Renal cortex interstitium (tissue), 11 donors: ENCODE data around the gene VSX1. TPM values are rescaled to one million over a fixed set of nuclear protein-coding genes. Genes with fewer than 3 reads are reported as not detected.

Experiments used
- DNase-seq, 11 donors: peaks; one replicate each; pipeline ENCODE4 v3.0.0-alpha.2; 2013; ENCODE audit warnings: low read depth in 9 of 11, low spot score in 4 of 11; ENCODE audit errors: extremely low read depth in 1 of 11
- polyA plus RNA-seq, 3 donors: library from polyadenylated mRNA; unstranded; fragments of 120-200 nt; gene quantifications; one replicate each; pipeline ENCODE4 v1.2.1, GENCODE V29; 2013; ENCODE audit not compliant: insufficient read length in 3 of 3

VSX1 gene
- polyA plus RNA-seq, 3 donors = not detected

DNA sequence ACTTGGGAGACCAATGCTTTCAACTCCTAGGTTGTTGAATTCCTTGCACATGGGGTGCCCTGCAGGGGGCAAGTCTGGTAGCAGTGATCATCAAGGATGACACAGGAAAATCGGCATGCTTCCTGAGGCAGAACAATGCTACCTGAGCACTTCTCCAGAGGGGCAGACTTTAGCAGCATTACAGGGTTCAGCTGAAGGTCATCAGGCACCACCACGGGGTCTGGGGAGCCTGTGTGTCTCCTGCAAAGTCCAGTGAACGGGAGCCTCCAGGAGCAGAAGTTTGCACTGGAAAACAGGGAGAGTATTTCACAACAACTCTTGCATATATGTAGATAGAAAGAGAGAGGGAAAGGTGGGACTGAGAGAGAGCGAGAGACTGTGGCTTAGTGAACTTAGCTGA is 10.2 kb downstream of the VSX1 start:
- DNase-seq = no peak

DNA sequence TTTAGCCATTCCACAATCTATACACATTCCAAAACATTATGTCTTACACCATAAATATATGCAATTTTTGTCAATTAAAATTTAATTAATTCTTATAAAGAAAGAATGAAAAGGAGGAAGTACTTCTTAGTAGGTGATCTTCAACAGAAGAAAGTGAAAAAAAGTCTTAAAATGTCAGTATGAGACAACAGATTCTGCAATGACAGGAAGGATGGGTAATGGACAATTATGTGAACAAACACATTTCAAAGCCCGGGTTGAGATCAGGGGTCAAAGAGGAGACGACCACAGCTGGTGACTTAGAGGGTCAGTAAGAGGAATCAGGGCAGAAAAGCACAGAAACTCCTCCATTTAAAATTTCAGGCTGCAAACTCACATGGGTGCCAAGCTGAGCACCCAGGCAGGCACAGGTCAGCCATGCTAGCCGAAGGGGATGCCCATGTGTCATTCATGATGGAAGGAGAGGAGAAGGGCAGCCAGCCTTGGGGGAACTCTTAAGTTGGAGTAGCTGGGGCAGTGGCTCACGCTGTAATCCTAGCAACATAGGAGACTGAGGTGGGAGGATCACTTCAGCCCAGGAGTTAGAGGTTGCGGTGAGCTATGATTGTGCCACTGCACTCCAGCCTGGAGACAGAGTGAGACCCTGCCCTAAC is 11.0 kb downstream of the VSX1 start:
- no peak for DNase-seq

DNA sequence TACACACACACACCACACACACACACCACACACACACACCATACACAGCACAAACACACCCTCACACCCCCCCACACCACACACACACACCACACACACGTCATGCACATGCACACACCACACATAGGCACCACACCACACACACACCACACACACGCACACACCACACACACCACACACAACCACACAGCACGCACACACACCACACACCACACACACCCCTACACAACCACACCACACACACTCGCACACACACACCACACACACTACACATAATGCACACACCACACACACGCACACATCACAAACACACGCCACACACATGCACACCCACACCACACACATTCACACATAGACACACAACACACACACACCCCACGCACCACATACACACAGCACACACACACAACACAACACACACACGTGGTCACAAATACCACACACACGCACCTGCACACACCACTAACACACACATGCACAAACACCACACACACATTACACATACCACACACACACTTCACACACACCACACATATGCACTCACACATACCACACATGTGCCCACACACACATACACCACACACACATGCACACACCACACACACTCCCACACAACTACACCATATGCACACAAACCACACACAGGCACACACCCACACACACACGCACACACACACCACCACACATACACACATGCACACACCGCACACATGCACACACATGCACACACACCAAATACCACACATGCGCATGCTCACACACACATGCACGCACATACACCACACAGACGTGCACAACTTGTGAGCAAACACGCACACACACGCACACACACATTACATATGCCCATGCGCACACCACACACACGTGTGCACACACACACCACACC is 14.6 kb downstream of the VSX1 start:
- no peak for DNase-seq

DNA sequence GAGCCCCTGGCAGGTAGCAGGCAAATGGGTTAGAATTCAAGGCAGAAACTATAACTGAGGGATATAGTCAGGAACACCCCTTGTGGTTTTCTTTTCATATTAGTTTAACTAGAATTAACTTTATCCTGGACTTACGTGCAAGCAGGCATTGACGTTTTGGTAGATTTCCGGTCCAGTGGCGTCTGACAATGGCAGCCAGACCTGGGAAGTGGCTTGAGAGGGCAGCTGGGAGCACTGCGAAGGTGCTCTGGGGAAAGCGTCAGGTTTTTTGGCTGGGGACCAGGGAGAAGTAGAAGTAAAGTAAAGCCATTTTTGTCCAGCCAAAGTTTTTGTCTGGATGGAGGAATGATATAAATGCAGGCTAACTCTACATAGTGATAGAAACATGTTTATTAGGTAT is 15.6 kb downstream of the VSX1 start:
- no peak for DNase-seq

DNA sequence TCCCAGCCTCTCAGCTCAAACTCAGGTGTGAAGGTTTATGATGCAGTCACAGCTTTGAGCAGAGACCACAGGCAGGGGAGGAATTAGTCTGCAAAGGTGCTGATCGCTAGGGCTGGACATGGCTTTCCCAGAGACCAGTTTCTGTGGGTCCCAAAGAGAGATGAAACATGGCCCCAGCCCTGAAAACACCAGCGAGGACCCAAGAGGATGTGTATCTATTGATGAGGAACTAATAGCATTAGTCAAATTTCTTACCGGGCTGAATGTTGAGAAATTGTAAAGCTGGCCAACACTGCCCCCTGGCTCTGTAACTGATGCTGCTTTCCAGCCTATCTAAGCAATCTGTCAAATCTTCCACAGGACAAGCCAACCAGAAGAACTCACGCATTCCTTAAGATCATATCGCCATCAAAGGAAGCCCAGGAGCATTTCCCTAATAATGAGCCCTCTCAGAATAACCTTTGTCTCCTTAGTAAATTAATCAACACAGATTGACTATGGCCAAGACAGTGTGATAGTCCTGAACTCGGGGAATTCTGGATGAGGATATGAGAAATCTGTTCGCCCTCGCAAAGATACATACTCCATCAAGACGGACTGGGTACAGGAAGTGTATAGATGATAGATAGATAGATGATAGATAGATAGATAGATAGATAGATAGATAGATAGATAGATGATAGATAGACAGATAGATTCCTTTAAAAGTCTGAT is 16.2 kb downstream of the VSX1 start:
- DNase-seq = peak in 2 of 11 donors; percentile 52 to 54

DNA sequence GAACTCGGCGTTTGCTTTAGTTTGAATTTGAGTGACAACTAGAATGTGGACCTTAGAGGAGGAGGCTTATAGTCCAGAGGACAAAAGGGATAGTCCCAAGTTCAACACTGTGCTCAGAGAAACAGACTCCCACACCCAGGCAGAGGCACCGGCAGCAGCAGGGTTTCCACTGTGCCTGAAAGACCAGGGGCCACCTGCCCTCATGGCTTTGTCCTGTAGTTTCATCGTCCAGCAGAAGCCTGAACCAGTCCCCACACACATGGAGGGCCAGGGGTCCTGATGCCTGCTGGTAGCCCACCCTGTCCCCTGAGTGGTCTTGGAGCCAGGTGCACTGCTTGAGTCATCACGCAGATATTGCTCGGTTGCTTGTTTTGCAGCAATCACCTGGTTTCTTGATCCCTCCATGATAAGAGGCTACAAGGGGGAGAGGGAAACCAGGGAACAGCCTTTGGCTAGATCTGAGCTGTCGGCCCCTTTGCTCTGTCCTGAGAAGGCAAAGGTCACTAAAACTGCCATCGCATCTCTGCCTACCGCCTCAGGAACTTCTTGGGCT is 16.8 kb downstream of the VSX1 start:
- DNase-seq = no peak

DNA sequence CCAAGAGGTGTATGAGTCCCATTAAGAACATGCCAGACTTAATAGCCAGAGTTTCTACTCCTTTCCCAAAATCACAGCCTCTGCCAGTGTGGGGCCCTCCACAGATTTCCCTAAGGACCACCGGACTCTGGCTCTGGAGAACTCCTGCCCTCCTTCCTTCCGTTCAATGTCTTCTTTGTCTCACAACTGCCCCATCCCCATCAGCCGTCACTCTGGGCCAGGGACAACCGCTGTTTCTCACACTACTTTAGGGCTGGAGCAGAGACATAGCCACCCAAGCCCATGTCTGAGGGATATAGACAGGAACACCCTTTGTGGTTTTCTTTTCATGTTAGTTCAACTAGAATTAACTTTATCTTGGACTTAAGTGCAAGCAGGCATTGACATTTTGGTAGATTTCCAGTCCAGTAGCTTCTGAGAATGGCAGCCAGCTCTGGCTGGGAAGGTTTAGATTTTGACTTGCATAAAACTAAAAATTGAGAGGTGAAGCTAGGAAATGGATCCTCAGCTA is 17.3 kb downstream of the VSX1 start:
- no peak for DNase-seq

DNA sequence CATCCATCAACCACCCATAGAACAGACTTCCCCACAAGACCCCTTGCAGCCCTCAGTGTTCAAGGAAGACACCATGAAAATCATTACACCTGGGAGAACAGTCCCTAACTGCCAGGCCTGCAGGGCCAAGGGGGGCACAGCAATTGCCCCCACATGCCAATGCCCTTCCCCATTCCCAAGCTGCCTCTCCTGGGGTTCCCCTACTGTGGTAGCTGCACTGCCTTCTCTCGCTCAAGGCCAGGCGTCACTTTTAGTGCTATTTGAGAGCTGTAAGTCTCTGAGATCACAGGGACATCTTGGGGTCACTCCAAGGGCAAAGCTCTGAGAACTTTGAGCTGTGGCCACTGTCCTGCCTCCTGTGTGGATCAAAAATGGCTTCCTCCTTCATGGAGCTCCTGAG is 18.0 kb downstream of the VSX1 start:
- no peak for DNase-seq

DNA sequence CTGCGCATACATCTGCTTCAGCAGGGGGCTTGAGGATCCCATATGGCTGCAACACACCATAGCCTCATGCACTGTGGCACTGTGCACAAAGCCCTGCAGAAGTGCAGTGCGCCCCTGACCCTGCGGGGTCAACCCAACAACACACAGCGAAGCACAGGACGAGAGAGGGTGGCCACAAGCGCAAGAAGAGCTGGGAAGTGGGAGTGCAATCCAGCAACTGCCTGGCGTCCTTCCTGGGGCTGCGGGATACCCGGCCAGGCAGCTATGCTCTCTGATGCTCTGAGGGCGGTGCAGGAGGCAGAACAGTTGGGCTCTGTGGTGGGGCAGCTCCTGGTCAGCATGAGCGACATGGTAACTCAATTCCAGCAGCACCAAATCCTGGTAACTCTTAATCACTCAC is 18.4 kb downstream of the VSX1 start:
- no peak for DNase-seq

DNA sequence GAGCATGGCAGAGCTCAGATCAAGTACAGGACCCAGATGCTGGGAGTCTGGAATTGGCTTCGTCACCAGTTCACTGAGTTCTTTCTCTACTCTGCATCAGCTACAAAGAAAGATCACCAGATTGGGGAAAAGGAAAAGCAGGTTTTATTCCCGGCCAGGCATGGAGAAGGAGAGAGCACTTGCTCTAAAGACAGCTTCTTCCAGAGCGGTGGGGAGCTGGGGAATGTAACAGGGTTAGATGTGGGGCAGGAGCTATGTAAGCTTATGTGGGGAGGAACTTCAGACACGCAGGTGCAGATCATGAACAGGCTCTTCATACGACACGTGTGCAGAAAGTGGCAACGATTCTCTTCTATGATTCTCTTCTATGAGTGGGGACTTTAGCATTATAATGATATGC is 19.1 kb downstream of the VSX1 start:
- DNase-seq = no peak

DNA sequence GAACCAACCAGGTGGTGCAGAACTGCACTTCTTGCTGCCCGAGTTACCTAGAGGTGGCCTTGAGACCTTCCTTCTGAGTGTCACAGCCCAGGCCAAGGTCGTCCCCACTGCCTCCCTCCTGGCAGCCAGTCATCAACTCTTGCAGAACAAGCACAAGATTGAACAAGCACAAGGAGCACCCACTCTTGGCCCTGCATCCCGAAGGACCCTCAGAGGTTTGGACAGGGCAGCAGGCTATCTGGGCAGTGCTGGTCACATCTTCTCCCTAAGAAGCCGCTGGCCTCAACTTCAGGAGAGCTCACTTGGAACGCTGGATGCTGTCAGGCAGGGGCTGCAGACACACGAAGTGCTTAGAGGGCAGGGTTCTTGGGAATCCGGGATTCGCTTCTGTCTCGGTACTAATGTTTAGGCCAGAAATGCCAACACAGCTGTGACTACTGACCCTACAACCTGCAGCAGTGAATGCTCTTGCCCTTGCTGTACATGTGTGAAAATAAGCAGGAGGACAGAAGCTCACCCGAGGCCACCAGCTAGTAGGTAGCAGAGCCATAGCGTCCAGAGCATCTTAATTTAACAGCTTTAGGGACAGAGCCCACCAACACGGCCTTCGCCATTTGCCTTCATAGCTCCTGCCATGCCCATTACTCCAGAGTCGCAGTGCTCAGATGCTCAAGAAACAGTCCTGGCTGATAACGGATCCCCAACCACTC is 20.0 kb downstream of the VSX1 start:
- DNase-seq = no peak

DNA sequence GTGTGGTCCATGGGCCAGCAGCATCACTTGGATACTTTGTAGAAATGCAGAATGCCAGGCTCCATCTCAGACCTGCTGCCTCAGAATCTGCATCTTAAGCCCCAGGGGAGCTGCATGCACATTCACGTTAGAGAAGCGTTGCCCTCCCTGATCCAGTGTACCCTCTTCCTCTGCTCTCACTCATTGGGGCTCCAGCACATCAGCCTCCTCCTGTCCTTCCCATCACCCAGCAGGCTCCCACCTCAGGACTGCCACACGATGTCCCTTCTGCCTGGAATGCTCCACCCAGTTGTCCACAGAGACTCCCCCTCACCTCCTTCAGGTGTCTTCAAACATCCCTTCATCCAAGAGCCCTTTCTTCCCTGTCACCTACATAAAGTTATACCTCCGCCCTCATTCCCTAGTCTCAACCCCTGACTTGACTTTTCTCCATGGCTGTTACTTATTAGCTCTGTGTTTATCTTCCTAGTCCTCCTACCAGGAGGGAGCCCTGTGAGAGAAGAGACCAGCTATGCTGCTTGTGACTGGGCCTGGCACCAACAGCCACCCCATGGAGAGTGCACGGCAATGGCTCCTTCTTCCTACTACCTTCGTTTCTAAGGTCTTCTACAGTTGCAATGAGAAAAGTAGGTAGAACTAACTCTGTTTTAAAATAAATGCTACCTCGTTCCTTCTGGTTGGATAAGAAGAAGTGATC is 20.7 kb downstream of the VSX1 start:
- DNase-seq = no peak

DNA sequence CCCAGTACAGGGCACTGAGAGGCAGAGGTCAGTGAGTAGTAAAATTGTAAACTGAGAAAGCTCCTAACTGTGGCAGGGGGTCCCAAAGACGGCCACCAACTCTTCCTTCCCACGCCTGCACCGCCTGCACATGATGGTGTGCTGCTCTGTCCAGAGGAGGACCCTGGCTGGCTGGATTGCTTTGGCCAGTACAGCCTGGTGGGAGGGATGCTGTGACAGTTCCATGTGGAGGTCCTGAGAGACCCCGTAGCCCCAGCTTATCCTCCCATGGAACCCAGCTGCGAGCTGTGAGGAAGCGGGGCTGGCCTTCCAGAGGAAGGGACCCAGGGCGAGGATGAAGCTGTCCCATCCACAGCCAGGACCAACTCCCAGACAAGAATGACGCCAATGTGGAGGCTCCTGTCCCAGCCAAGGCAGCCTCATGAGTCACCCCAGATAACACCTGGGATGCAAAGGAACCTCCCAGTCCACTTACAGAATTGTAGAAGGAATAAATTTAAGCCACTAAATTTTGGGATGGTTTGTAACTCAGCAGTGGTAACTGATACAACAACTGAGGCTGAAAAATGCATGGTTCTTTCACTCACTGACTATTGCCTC is 22.0 kb downstream of the VSX1 start:
- no peak for DNase-seq

DNA sequence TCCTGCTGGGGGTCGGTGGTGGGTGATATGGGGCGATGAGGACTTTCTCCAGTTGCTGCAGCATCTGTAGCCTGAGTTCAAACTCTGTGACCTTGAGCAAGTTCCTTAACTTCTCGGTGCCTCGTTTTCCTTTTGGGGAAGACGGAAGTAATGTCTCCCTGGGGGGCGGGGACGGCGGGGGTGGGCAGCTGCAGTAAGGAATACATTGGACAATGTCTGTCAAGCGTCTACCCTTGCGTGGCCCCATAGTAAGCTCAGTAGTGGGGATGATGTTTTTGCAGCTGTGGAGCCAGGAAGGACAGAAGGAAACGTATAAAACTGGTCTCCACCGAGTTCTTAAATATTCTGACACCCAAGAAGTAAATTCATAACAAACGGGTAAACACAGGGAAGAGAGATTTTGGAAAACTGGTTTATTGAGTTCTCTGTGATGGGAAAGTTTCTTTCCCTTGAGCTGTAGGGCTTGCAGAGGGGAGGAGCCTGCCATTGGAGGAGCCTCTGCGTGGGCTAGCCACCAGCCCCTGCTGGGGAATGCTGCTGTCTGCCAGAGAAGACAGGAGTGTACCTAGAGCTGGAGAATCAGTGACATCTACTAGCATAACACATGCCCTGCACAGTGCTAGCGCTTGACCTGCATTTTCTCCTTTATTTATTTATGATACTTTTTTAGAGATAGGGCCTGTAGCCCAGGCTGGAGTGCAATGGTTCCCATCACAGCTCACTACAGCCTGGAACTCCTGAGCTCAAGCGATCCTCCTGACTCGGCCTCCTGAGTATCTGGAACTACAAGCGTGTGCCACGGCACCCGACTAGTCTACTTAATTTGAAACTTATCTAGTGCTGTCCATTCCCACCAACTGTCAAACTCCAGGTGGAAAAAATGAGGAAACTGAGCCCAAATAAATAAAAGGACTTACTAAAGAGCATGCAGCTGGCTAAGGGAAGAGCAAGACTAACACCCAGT is 22.8 kb downstream of the VSX1 start:
- no peak for DNase-seq

DNA sequence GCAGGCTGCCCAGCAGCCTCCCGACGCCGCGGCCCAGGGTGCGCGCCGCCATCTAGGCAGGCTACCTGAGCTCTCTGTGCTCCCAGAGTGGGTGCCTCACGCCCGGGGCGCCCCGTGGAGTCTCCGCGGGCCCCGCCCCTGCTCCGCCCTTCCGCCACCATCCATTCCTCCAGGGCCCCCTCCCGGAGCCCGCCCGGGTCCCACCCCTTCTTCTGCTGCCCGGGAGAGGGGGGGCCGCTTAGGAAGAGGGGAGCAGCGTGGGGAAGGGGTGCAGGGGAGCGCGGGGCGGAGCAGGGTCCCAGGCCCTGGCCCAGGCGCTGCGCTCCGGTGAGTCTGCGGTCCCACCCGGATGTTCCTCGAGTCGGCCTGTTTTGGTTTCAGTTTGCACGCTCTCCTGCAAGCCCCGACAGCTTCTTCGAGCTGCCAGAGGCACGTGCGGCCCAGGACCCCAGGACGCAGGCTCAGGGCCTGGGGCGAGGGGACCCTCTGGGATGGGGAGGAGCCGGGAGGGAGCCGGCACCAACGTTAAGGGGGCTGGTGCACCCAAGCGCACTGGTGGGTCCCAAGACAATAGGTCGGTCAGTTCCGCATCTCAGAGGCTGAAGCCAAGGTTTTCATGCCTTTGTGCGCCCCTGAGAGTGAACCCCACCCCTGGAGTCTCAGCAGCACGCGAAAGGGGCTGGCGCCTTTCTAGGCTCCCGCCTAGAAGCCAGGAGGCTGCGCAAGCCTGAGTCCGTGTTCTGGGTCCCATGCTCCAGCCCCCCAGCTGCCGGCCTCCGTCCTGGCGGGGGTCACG is 23.7 kb downstream of the VSX1 start, which contains the start of gene ACSS1:
Gene ACSS1 (minus strand): TSS at position 89 of the 796 bp plus-strand sequence. CDS start 37 bp downstream, at position 52.
- DNase-seq = peak in 1 of 11 donors; percentile 33
